ENCODE results near the gene DGKZ. TPM values are rescaled to one million over a fixed set of nuclear protein-coding genes. Genes with fewer than 3 reads are reported as not detected.

The DGKZ gene
- polyA plus RNA-seq, 2 of the 4 experiments (the other 2 are of a cell fraction) = 12.8 to 28.4 TPM

- TF ChIP-seq HEYL (CRISPR knock-in tag; IDR thresholded peaks at IDR 0.05) (no peak), HOXA7 (CRISPR knock-in tag; IDR thresholded peaks at IDR 0.05) (no peak)
Measured at GRCh38 chr11:46363455-46364005, 16.3 kb downstream of the DGKZ start (continued).

GRCh38 chr11:46364056-46364455, 16.8 kb downstream of the DGKZ start:
- TF ChIP-seq RCOR1 (IDR thresholded peaks at IDR 0.05; ENCODE audit: low read depth, low read length) (no peak), NPAS2 (CRISPR knock-in tag; IDR thresholded peaks at IDR 0.05; ENCODE audit: borderline replicate concordance) (no peak), E2F6 (IDR thresholded peaks at IDR 0.05; ENCODE audit: borderline replicate concordance, low read depth) (no peak), PHF8 (IDR thresholded peaks at IDR 0.05; ENCODE audit: borderline replicate concordance, low read depth) (no peak), RNF2 (IDR thresholded peaks at IDR 0.05; ENCODE audit: borderline replicate concordance, low read depth) (no peak), SMC3 (IDR thresholded peaks at IDR 0.05) (no peak), ZFP36 (IDR thresholded peaks at IDR 0.05; ENCODE audit: borderline replicate concordance, partially characterized antibody) (no peak), ZNF302 (CRISPR knock-in tag; IDR thresholded peaks at IDR 0.05) (no peak), GATA3 (IDR thresholded peaks at IDR 0.05; ENCODE audit: borderline replicate concordance) (no peak), MYC (IDR thresholded peaks at IDR 0.05; ENCODE audit: borderline replicate concordance, low read length) (no peak), RFX5 (IDR thresholded peaks at IDR 0.05) (no peak), RAD21 (conservative IDR thresholded peaks at IDR 0.05 in 1 of 2, IDR thresholded peaks at IDR 0.05 in 1 of 2) (no peak), CHD4 (IDR thresholded peaks at IDR 0.05; ENCODE audit: borderline replicate concordance) (no peak), EHF (CRISPR knock-in tag; IDR thresholded peaks at IDR 0.05) (no peak), MAZ (IDR thresholded peaks at IDR 0.05; ENCODE audit: borderline replicate concordance, low read depth, low read length) (no peak)
- TF ChIP-seq, protein P1, sequence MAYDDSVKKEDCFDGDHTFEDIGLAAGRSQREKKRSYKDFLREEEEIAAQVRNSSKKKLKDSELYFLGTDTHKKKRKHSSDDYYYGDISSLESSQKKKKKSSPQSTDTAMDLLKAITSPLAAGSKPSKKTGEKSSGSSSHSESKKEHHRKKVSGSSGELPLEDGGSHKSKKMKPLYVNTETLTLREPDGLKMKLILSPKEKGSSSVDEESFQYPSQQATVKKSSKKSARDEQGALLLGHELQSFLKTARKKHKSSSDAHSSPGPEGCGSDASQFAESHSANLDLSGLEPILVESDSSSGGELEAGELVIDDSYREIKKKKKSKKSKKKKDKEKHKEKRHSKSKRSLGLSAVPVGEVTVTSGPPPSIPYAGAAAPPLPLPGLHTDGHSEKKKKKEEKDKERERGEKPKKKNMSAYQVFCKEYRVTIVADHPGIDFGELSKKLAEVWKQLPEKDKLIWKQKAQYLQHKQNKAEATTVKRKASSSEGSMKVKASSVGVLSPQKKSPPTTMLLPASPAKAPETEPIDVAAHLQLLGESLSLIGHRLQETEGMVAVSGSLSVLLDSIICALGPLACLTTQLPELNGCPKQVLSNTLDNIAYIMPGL (CRISPR knock-in tag; IDR thresholded peaks at IDR 0.05; ENCODE audit: borderline replicate concordance) = no peak
- TF ChIP-seq, protein P2, sequence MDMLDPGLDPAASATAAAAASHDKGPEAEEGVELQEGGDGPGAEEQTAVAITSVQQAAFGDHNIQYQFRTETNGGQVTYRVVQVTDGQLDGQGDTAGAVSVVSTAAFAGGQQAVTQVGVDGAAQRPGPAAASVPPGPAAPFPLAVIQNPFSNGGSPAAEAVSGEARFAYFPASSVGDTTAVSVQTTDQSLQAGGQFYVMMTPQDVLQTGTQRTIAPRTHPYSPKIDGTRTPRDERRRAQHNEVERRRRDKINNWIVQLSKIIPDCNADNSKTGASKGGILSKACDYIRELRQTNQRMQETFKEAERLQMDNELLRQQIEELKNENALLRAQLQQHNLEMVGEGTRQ (IDR thresholded peaks at IDR 0.05) = no peak
- TF ChIP-seq, protein P3, sequence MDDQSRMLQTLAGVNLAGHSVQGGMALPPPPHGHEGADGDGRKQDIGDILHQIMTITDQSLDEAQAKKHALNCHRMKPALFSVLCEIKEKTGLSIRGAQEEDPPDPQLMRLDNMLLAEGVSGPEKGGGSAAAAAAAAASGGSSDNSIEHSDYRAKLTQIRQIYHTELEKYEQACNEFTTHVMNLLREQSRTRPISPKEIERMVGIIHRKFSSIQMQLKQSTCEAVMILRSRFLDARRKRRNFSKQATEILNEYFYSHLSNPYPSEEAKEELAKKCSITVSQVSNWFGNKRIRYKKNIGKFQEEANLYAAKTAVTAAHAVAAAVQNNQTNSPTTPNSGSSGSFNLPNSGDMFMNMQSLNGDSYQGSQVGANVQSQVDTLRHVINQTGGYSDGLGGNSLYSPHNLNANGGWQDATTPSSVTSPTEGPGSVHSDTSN (IDR thresholded peaks at IDR 0.05) = no peak
- TF ChIP-seq, protein P4, sequence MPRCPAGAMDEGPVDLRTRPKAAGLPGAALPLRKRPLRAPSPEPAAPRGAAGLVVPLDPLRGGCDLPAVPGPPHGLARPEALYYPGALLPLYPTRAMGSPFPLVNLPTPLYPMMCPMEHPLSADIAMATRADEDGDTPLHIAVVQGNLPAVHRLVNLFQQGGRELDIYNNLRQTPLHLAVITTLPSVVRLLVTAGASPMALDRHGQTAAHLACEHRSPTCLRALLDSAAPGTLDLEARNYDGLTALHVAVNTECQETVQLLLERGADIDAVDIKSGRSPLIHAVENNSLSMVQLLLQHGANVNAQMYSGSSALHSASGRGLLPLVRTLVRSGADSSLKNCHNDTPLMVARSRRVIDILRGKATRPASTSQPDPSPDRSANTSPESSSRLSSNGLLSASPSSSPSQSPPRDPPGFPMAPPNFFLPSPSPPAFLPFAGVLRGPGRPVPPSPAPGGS (IDR thresholded peaks at IDR 0.05) = no peak
- CTCF ChIA-PET = interaction anchor here (1.1 to 19.6 kb wide), 5 partner anchors 9 to 123 kb away, joined by 5 to 325 read pairs (median 60); partner anchors contain the start of genes CHRM4 and DGKZ
- 91% methylated on average over 9 of the region's 9 CpGs for WGBS (ENCODE audit: missing lambda C conversion rate)
- FAIRE-seq (no peak), ATAC-seq (no peak), DNase-seq (ENCODE audit: low read depth in 1 of 2, low spot score in 1 of 2) (no peak)
- peaks cover 10% of the 10 kb centered on the region for H3K4me1 ChIP-seq
- H3K4me2 ChIP-seq = no peak overlapping the region
- POLR2A ChIA-PET = no interaction called here
- H3K9me3 ChIP-seq = no peaks in the 10 kb centered on the region
- H3K27ac ChIP-seq = no peak overlapping the region
- H3K4me3 ChIP-seq = no peak overlapping the region
